ENCODE measurements around the gene SOX5.
"Not testable (repeated sequence)": the region's sequence is repeated elsewhere in the genome, so short reads cannot be mapped to it uniquely, and the experiment has no call there.

The SOX5 gene

DNA sequence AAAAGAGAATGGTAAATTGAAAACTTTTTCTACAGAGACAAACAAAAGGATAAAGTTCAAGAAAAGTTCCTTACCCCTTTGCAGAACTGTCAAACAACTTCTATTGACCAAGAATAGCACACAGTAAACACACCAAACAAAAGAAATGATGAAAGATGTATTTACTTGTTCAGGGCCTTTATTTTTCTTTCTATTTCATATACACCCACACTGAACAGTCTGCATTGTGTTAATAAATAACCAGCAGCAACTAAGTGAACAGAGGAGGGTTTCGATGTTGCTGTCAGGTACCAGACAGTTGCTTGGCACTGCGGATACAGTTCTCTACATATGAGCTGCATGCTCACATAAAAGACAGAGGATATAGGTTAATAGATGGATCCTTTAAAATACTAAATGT, 122.1 kb downstream of the SOX5 start:
- Histone ChIP-seq H4K12ac (ENCODE audit: low read depth, low read length) (no peak overlapping the region), H3K18ac (ENCODE audit: low read length) (no peak overlapping the region), H4K91ac (ENCODE audit: low read depth, low read length) (no peak overlapping the region), H3K4ac (ENCODE audit: low read depth, low read length) (no peak overlapping the region), H3K79me1 (ENCODE audit: low read length) (no peaks in the 10 kb centered on the region), H3K4me1 (ENCODE audit: control insufficient read depth in 1 of 2, insufficient read depth in 2 of 2, low read length in 2 of 2) (no peaks in the 10 kb centered on the region), H2BK5ac (ENCODE audit: low read depth, low read length, poor library complexity) (no peak overlapping the region), H2AK5ac (ENCODE audit: low read length) (no peak overlapping the region), H3K14ac (ENCODE audit: low read length) (no peak overlapping the region), H3K79me2 (ENCODE audit: control insufficient read depth, insufficient read depth, low read length, poor library complexity) (no peaks in the 10 kb centered on the region), H3K23ac (ENCODE audit: low read length) (no peak overlapping the region), H3K36me3 (ENCODE audit: control insufficient read depth in 1 of 2, insufficient read depth in 2 of 2, low read length in 2 of 2) (peaks cover 2% of the 10 kb centered on the region in 2 experiments), H3K9me3 (ENCODE audit: insufficient read depth, low read depth, low read length) (no peaks in the 10 kb centered on the region), H3K9ac (ENCODE audit: low read length) (no peak overlapping the region), H3K4me3 (ENCODE audit: low read depth, low read length) (no peak overlapping the region), H4K8ac (ENCODE audit: low read depth, low read length) (no peak overlapping the region), H2BK12ac (ENCODE audit: low read length) (no peak overlapping the region), H2AFZ (ENCODE audit: insufficient read depth, low read length, poor library complexity) (no peak overlapping the region), H2BK120ac (ENCODE audit: insufficient read depth, low read length, poor library complexity) (no peak overlapping the region), H3K27me3 (ENCODE audit: insufficient read depth, low read length) (no peaks in the 10 kb centered on the region), H3K27ac (ENCODE audit: low read depth, low read length) (no peak overlapping the region), H3K4me2 (ENCODE audit: low read length) (no peak overlapping the region)
- DNase-seq, result no peak
- WGBS (ENCODE audit: extremely low coverage, insufficient coverage, insufficient read length), result no CpG with 5 or more reads among the region's 2 CpGs

DNA sequence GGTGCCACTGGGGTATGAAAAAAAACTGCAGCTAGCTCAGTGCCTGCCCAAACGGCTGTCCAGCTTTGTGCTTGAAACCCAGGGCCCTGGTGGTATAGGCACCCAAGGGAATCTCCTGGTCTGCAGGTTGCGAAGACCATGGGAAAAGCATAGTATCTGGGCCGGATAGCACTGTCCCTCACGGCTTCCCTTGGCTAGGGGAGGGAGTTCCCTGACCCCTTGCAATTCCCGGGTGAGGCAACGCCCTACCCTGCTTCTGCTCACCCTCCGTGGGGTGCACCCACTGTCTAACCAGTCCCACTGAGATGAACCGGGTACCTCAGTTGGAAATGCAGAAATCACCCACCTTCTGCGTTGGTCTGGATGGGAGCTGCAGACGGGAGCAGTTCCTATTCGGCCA, 124.3 kb downstream of the SOX5 start:
- WGBS (ENCODE audit: extremely low coverage, insufficient coverage, insufficient read length), result no CpG with 5 or more reads among the region's 11 CpGs
- H3K9ac ChIP-seq (ENCODE audit: low read length); H4K12ac ChIP-seq (ENCODE audit: low read depth, low read length); H2AFZ ChIP-seq (ENCODE audit: insufficient read depth, low read length, poor library complexity); H3K27me3 ChIP-seq (ENCODE audit: insufficient read depth, low read length); H4K91ac ChIP-seq (ENCODE audit: low read depth, low read length); H3K4me1 ChIP-seq (ENCODE audit: control insufficient read depth in 1 of 2, insufficient read depth in 2 of 2, low read length in 2 of 2); H3K79me1 ChIP-seq (ENCODE audit: low read length); H3K18ac ChIP-seq (ENCODE audit: low read length); H3K4ac ChIP-seq (ENCODE audit: low read depth, low read length); H3K27ac ChIP-seq (ENCODE audit: low read depth, low read length); H3K4me3 ChIP-seq (ENCODE audit: low read depth, low read length); H2BK5ac ChIP-seq (ENCODE audit: low read depth, low read length, poor library complexity); H4K8ac ChIP-seq (ENCODE audit: low read depth, low read length); H3K36me3 ChIP-seq (ENCODE audit: control insufficient read depth in 1 of 2, insufficient read depth in 2 of 2, low read length in 2 of 2); H3K4me2 ChIP-seq (ENCODE audit: low read length); H2BK120ac ChIP-seq (ENCODE audit: insufficient read depth, low read length, poor library complexity); H2AK5ac ChIP-seq (ENCODE audit: low read length); H3K14ac ChIP-seq (ENCODE audit: low read length); H3K9me3 ChIP-seq (ENCODE audit: insufficient read depth, low read depth, low read length); DNase-seq; H2BK12ac ChIP-seq (ENCODE audit: low read length); H3K79me2 ChIP-seq (ENCODE audit: control insufficient read depth, insufficient read depth, low read length, poor library complexity); H3K23ac ChIP-seq (ENCODE audit: low read length): not testable (repeated sequence)

DNA sequence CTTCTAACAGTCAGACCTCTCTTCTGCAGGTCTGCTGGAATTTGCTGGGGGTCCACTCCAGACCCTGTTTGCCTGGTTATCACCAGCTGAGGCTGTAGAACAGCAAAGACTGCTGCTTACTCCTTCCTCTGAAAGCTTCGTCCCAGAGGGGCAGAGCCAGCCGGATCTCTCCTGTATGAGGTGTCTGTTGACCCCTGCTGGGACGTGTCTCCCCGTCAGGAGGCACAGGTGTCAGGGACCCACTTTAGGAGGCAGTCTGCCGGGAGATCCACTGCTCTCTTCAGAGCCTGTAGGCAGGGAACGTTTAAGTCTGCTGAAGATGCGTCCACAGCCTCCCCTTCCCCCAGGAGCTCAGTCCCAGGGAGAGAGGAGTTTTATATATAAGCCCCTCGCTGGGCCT, 125.1 kb downstream of the SOX5 start:
- no peak overlapping the region for H3K4me2 ChIP-seq (ENCODE audit: low read length)
- H4K91ac ChIP-seq (ENCODE audit: low read depth, low read length), result no peak overlapping the region
- H3K4me1 ChIP-seq (ENCODE audit: control insufficient read depth in 1 of 2, insufficient read depth in 2 of 2, low read length in 2 of 2), result no peaks in the 10 kb centered on the region
- no peak overlapping the region for H3K23ac ChIP-seq (ENCODE audit: low read length)
- no peak overlapping the region for H3K4ac ChIP-seq (ENCODE audit: low read depth, low read length)
- H3K14ac ChIP-seq (ENCODE audit: low read length), result no peak overlapping the region
- H4K8ac ChIP-seq (ENCODE audit: low read depth, low read length), result no peak overlapping the region
- H3K79me1 ChIP-seq (ENCODE audit: low read length), result no peaks in the 10 kb centered on the region
- H3K27ac ChIP-seq (ENCODE audit: low read depth, low read length), result no peak overlapping the region
- H3K79me2 ChIP-seq (ENCODE audit: control insufficient read depth, insufficient read depth, low read length, poor library complexity), result no peaks in the 10 kb centered on the region
- no peak overlapping the region for H2AFZ ChIP-seq (ENCODE audit: insufficient read depth, low read length, poor library complexity)
- no peak overlapping the region for H2BK120ac ChIP-seq (ENCODE audit: insufficient read depth, low read length, poor library complexity)
- no peak overlapping the region for H2BK12ac ChIP-seq (ENCODE audit: low read length)
- H3K9ac ChIP-seq (ENCODE audit: low read length), result no peak overlapping the region
- H3K9me3 ChIP-seq (ENCODE audit: insufficient read depth, low read depth, low read length), result no peaks in the 10 kb centered on the region
- H4K12ac ChIP-seq (ENCODE audit: low read depth, low read length), result no peak overlapping the region
- DNase-seq, result no peak
- no CpG with 5 or more reads among the region's 8 CpGs for WGBS (ENCODE audit: extremely low coverage, insufficient coverage, insufficient read length)
- no peak overlapping the region for H3K4me3 ChIP-seq (ENCODE audit: low read depth, low read length)
- H2AK5ac ChIP-seq (ENCODE audit: low read length), result no peak overlapping the region
- H3K36me3 ChIP-seq (ENCODE audit: control insufficient read depth in 1 of 2, insufficient read depth in 2 of 2, low read length in 2 of 2), result peaks cover 2% of the 10 kb centered on the region in 2 experiments
- no peaks in the 10 kb centered on the region for H3K27me3 ChIP-seq (ENCODE audit: insufficient read depth, low read length)
- H2BK5ac ChIP-seq (ENCODE audit: low read depth, low read length, poor library complexity), result no peak overlapping the region
- no peak overlapping the region for H3K18ac ChIP-seq (ENCODE audit: low read length)

DNA sequence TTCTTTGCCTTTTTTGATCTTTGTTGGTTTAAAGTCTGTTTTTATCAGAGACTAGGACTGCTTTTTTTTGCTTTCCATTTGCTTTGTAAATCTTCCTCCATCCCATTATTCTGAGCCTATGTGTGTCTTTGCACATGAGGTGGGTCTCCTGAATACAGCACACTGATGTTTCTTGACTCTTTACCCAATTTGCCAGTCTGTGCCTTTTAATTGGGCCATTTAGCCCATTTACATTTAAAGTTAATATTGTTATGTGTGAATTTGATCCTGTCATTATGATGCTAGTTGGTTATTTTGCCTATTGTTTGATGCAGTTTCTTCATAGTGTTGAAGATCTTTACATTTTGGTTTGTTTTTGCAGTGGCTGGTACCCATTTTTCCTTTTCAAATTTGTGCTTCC, 126.6 kb downstream of the SOX5 start:
- H4K8ac ChIP-seq (ENCODE audit: low read depth, low read length); H3K4me1 ChIP-seq (ENCODE audit: control insufficient read depth in 1 of 2, insufficient read depth in 2 of 2, low read length in 2 of 2); H3K18ac ChIP-seq (ENCODE audit: low read length); H3K27ac ChIP-seq (ENCODE audit: low read depth, low read length); H2BK5ac ChIP-seq (ENCODE audit: low read depth, low read length, poor library complexity); H4K12ac ChIP-seq (ENCODE audit: low read depth, low read length); H3K79me1 ChIP-seq (ENCODE audit: low read length); DNase-seq; H3K9ac ChIP-seq (ENCODE audit: low read length); H2BK120ac ChIP-seq (ENCODE audit: insufficient read depth, low read length, poor library complexity); H3K14ac ChIP-seq (ENCODE audit: low read length); H3K27me3 ChIP-seq (ENCODE audit: insufficient read depth, low read length); H3K23ac ChIP-seq (ENCODE audit: low read length); H2BK12ac ChIP-seq (ENCODE audit: low read length); H3K4ac ChIP-seq (ENCODE audit: low read depth, low read length); H3K79me2 ChIP-seq (ENCODE audit: control insufficient read depth, insufficient read depth, low read length, poor library complexity); H3K36me3 ChIP-seq (ENCODE audit: control insufficient read depth in 1 of 2, insufficient read depth in 2 of 2, low read length in 2 of 2); H3K4me2 ChIP-seq (ENCODE audit: low read length); H2AFZ ChIP-seq (ENCODE audit: insufficient read depth, low read length, poor library complexity); H3K4me3 ChIP-seq (ENCODE audit: low read depth, low read length); H3K9me3 ChIP-seq (ENCODE audit: insufficient read depth, low read depth, low read length); H2AK5ac ChIP-seq (ENCODE audit: low read length); H4K91ac ChIP-seq (ENCODE audit: low read depth, low read length): not testable (repeated sequence)

DNA sequence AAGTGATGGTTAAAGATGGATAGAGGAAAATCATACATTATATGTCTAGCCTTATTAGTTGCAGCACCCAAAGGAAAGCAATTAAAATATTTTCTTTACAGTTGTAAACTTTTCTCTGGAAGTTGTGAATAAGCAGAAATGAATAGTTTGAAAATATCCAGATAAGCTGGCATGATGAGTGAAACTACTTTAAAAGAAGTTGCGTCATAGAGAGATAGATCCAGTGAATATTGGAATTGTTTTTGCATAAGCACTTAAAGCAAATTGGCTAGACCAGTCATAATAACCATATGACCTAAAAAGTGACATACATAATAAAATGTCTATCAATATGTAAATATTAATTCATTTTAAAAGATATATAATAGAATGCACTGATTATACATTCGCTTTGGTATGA, 132.1 kb downstream of the SOX5 start:
- H3K79me2 ChIP-seq (ENCODE audit: control insufficient read depth, insufficient read depth, low read length, poor library complexity), result no peaks in the 10 kb centered on the region
- no peaks in the 10 kb centered on the region for H3K36me3 ChIP-seq (ENCODE audit: control insufficient read depth in 1 of 2, insufficient read depth in 2 of 2, low read length in 2 of 2)
- no peak overlapping the region for H3K18ac ChIP-seq (ENCODE audit: low read length)
- no peak for DNase-seq
- H3K9ac ChIP-seq (ENCODE audit: low read length), result no peak overlapping the region
- no peaks in the 10 kb centered on the region for H3K79me1 ChIP-seq (ENCODE audit: low read length)
- no peak overlapping the region for H3K27ac ChIP-seq (ENCODE audit: low read depth, low read length)
- H3K27me3 ChIP-seq (ENCODE audit: insufficient read depth, low read length), result no peaks in the 10 kb centered on the region
- no peak overlapping the region for H2BK12ac ChIP-seq (ENCODE audit: low read length)
- H2BK120ac ChIP-seq (ENCODE audit: insufficient read depth, low read length, poor library complexity), result no peak overlapping the region
- H3K4me3 ChIP-seq (ENCODE audit: low read depth, low read length), result no peak overlapping the region
- no peak overlapping the region for H3K4ac ChIP-seq (ENCODE audit: low read depth, low read length)
- H2AFZ ChIP-seq (ENCODE audit: insufficient read depth, low read length, poor library complexity), result no peak overlapping the region
- H4K12ac ChIP-seq (ENCODE audit: low read depth, low read length), result no peak overlapping the region
- no peak overlapping the region for H4K91ac ChIP-seq (ENCODE audit: low read depth, low read length)
- H3K9me3 ChIP-seq (ENCODE audit: insufficient read depth, low read depth, low read length), result no peaks in the 10 kb centered on the region
- H2BK5ac ChIP-seq (ENCODE audit: low read depth, low read length, poor library complexity), result no peak overlapping the region
- H3K23ac ChIP-seq (ENCODE audit: low read length), result no peak overlapping the region
- H2AK5ac ChIP-seq (ENCODE audit: low read length), result no peak overlapping the region
- H4K8ac ChIP-seq (ENCODE audit: low read depth, low read length), result no peak overlapping the region
- no peaks in the 10 kb centered on the region for H3K4me1 ChIP-seq (ENCODE audit: control insufficient read depth in 1 of 2, insufficient read depth in 2 of 2, low read length in 2 of 2)
- no peak overlapping the region for H3K14ac ChIP-seq (ENCODE audit: low read length)
- WGBS (ENCODE audit: extremely low coverage, insufficient coverage, insufficient read length), result no CpG with 5 or more reads among the region's 2 CpGs
- no peak overlapping the region for H3K4me2 ChIP-seq (ENCODE audit: low read length)
